Naive thymus-derived CD4-positive, alpha-beta T cell (primary cell): Measurements from ENCODE around the gene PARD3B. TPM values are rescaled to one million over a fixed set of nuclear protein-coding genes. Genes with fewer than 3 reads are reported as not detected.
A peak's percentile ranks its signal among the peaks of the same experiment; 100 is the strongest.

Source experiments
- ATAC-seq: fragments of 150-1000 bp; cut with Tn5 transposase; 2 replicates; pipeline ENCODE4 v1.10.0; 2021; ENCODE audit warnings: mild to moderate bottlenecking, moderate library complexity
- CTCF ChIA-PET: fragments of 350-600 bp; sonication (Branson Sonifier 250); formaldehyde crosslinking; loops from one replicate; lab custom pipeline; 2021; ENCODE audit warnings: antibody characterized with exemption; lab: Charles Lee
- POLR2A ChIA-PET: fragments of 350-600 bp; sonication (Branson Sonifier 250); formaldehyde crosslinking; loops from one replicate; lab custom pipeline; 2021; ENCODE audit warnings: antibody characterized with exemption, inconsistent platforms; lab: Charles Lee
- DNase-seq, 9 donors: peaks; one replicate each; pipeline versions ENCODE4 v3.0.0 to v3.0.0-alpha.2; 2020 to 2022; ENCODE audit warnings: mixed read lengths in 1 of 9
- H3K27ac ChIP-seq: one replicate; pipeline ENCODE4 v1.7.0; 2013; ENCODE audit warnings: mild to moderate bottlenecking, low read depth, low read length, moderate library complexity
- H3K27me3 ChIP-seq, 2 donors: one replicate each; pipeline ENCODE4 v1.7.0; 2013; ENCODE audit warnings: low read length in 2 of 2, mild to moderate bottlenecking in 2 of 2, moderate library complexity in 2 of 2; ENCODE audit not compliant: control insufficient read depth in 2 of 2, insufficient read depth in 2 of 2
- H3K36me3 ChIP-seq, 3 experiments: 1 replicate in 2 of 3; 2 replicates in 1 of 3; pipeline ENCODE4 v1.7.0; 2013; ENCODE audit warnings: low read length in 3 of 3, mild to moderate bottlenecking in 3 of 3, moderate library complexity in 1 of 3; ENCODE audit not compliant: insufficient read depth in 3 of 3, control insufficient read depth in 2 of 3
- H3K4me1 ChIP-seq, 2 donors: one replicate each; pipeline ENCODE4 v1.7.0; 2013; ENCODE audit warnings: low read length in 2 of 2, mild to moderate bottlenecking in 2 of 2, moderate library complexity in 1 of 2; ENCODE audit not compliant: control insufficient read depth in 2 of 2, insufficient read depth in 2 of 2
- H3K4me3 ChIP-seq: 2 replicates; pipeline ENCODE4 v1.7.0; 2013; ENCODE audit warnings: mild to moderate bottlenecking, low read length
- H3K9me3 ChIP-seq, 3 experiments: 1 replicate in 2 of 3; 2 replicates in 1 of 3; pipeline ENCODE4 v1.7.0; 2013; ENCODE audit warnings: low read length in 3 of 3; ENCODE audit not compliant: control insufficient read depth in 2 of 3
- H3K27ac Mint-ChIP-seq, 9 donors: one replicate each; pipeline ENCODE4 v1.8.0; 2020 to 2022; ENCODE audit warnings: mixed read lengths in 9 of 9, mild to moderate bottlenecking in 8 of 9, moderate library complexity in 5 of 9, inconsistent platforms in 2 of 9
- H3K27me3 Mint-ChIP-seq, 5 donors: one replicate each; pipeline ENCODE4 v1.8.0; 2021 to 2022; ENCODE audit warnings: mixed read lengths in 5 of 5, mild to moderate bottlenecking in 1 of 5
- H3K36me3 Mint-ChIP-seq, 5 donors: one replicate each; pipeline ENCODE4 v1.8.0; 2020 to 2022; ENCODE audit warnings: mixed read lengths in 5 of 5, mild to moderate bottlenecking in 3 of 5, inconsistent platforms in 1 of 5
- H3K4me1 Mint-ChIP-seq, 7 donors: one replicate each; pipeline ENCODE4 v1.8.0; 2020 to 2022; ENCODE audit warnings: mixed read lengths in 7 of 7, mild to moderate bottlenecking in 3 of 7, inconsistent platforms in 1 of 7
- H3K4me3 Mint-ChIP-seq, 10 donors: one replicate each; pipeline ENCODE4 v1.8.0; 2020 to 2022; ENCODE audit warnings: mild to moderate bottlenecking in 10 of 10, mixed read lengths in 10 of 10, moderate library complexity in 6 of 10, inconsistent platforms in 2 of 10
- H3K9me3 Mint-ChIP-seq, 11 donors: one replicate each; pipeline ENCODE4 v1.8.0; 2020 to 2022; ENCODE audit warnings: mixed read lengths in 11 of 11, mild to moderate bottlenecking in 4 of 11, inconsistent platforms in 1 of 11, moderate library complexity in 1 of 11
- intact Hi-C, 2 donors: fragments of 100-400 bp; cut with micrococcal nuclease; formaldehyde crosslinking; loops; one replicate each; pipeline ENCODE4 v1.15.1; 2023
- polyA plus RNA-seq, 2 donors: library from polyadenylated mRNA; unstranded; fragments of 300-500 nt; fragmentation: Illumina TruSeq; gene quantifications; one replicate each; pipeline ENCODE4 v1.2.3, GENCODE V29; 2021
- total RNA-seq, 6 experiments: library from RNA in 5 of 6; stranded (reverse) in 5 of 6; gene quantifications; 1 replicate in 5 of 6; 2 replicates in 1 of 6; pipeline ENCODE4 v1.2.3 and lab custom pipeline; 2021 to 2026

Gene PARD3B
- total and polyA plus RNA-seq, 7 experiments from 2014 or later: 0.22 to 4.0 (median 0.87) TPM

DNA sequence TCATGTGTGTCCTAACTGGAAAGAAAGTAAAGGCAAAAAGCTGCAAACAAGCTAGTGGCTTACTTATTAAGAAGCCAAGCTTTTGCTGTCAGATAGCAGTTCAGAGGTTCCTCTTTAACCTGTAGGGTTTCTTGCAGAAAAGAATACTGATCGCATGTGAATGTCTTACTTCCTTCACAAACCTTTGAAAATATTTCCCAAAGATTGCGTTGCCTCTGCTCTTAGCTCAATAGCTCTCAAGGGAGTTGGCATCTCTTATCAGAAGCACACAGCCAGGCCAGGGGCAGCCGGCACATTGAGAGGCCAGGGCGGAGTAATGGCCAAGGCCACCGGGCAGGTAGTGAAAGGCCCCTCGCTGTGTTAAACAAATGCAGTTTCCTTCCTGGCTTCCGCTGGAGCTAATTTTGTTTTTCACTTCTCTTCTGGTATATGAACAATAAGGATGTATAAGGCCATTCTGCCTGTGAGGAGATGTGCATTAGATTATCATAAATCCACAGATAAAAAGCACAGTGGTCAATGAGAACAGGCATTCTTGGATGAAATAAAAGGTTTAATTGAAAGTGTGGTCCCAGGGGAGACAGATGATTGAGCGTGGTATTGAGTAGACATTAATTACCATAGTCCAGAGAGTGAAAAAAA lies 594.7 kb downstream of the PARD3B start:
- intact Hi-C loops: no loop called here
- Mint-ChIP-seq H3K27ac (peak overlapping the region in 8 of 9 donors; percentile 34 to 85 (median 66)), H3K4me1 (peaks cover 2 to 16% (median 8%) of the 10 kb centered on the region in 7 donors), H3K36me3 (peaks cover 0 to 8% (median 0%) of the 10 kb centered on the region in 5 donors), H3K9me3 (peaks cover 0 to 13% (median 2%) of the 10 kb centered on the region in 11 donors), H3K4me3 (peak overlapping the region in 8 of 10 donors; percentile 1 to 76 (median 61)), H3K27me3 (peaks cover 0 to 4% (median 0%) of the 10 kb centered on the region in 5 donors)
- Histone ChIP-seq H3K36me3 (no peaks in the 10 kb centered on the region), H3K4me3 (no peak overlapping the region), H3K27ac (no peak overlapping the region), H3K27me3 (no peaks in the 10 kb centered on the region), H3K4me1 (no peaks in the 10 kb centered on the region), H3K9me3 (no peaks in the 10 kb centered on the region)
- DNase-seq (peak in 1 of 9 donors; percentile 5), ATAC-seq (no peak)
- ChIA-PET CTCF (interaction anchor here (0.7 to 0.9 kb wide), 3 partner anchors 12 to 300 kb away, joined by 3 to 4 read pairs (median 4); no protein-coding TSS in a partner anchor), POLR2A (interaction anchor here (0.8 to 1.1 kb wide), 2 partner anchors 8 to 10 kb away, joined by 3 read pairs; no protein-coding TSS in a partner anchor)

DNA sequence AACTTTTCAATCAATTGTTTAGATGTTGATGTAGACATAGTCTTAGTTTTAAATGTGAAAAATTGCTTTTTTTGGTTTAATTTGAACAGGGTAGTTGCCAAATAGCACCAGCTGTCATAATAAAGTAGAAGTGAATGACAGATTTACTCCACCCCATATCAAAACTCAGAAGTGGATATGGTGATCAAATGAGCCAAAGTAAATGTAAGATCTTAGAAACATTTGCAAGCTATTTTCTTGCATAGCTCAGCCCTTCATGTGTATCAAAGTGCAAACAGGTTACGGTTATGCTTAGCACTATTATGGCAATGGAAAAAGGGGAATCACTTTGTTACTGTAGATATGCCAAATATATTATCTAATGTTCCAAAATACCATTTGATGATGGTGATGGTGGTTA lies 596.1 kb downstream of the PARD3B start:
- H3K9me3 ChIP-seq: no peaks in the 10 kb centered on the region
- Mint-ChIP-seq H3K4me1 (peaks cover 2 to 9% (median 8%) of the 10 kb centered on the region in 7 donors), H3K27me3 (peaks cover 0 to 13% (median 0%) of the 10 kb centered on the region in 5 donors), H3K9me3 (peaks cover 0 to 11% (median 2%) of the 10 kb centered on the region in 11 donors), H3K4me3 (no peak overlapping the region), H3K27ac (no peak overlapping the region), H3K36me3 (peaks cover 0 to 8% (median 0%) of the 10 kb centered on the region in 5 donors)
- CTCF ChIA-PET: interaction anchor here (1.1 kb wide), 2 partner anchors 107 to 534 kb away, joined by 3 to 5 read pairs; no protein-coding TSS in a partner anchor
- no peak overlapping the region for H3K27ac ChIP-seq
- H3K36me3 ChIP-seq: no peaks in the 10 kb centered on the region
- H3K4me1 ChIP-seq: no peaks in the 10 kb centered on the region
- no peaks in the 10 kb centered on the region for H3K27me3 ChIP-seq
- POLR2A ChIA-PET: no interaction called here
- no peak overlapping the region for H3K4me3 ChIP-seq
- ATAC-seq: no peak
- intact Hi-C loops: no loop called here
- DNase-seq: no peak

DNA sequence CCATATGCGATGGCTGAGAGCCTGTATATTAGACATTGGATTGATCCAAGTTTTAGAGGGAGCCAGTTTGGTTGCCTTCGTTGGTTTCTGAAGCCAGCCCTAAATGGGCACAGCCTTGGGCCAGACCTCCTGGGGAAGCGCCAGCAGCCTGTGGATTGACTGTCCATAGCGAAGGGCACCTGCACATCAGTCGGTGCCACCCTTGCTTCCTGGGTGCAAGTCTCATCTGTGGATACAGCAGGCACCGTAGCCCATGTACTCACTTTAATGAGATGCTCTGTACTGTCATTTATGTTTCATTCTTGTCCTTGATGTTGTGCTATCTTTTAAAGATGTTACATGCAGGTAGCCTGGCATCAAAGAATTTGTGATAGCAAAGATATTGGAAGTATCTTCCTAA lies 600.6 kb downstream of the PARD3B start:
- no peak overlapping the region for H3K4me3 Mint-ChIP-seq
- Histone ChIP-seq H3K9me3 (no peaks in the 10 kb centered on the region), H3K4me1 (no peaks in the 10 kb centered on the region), H3K27me3 (no peaks in the 10 kb centered on the region), H3K27ac (no peak overlapping the region), H3K36me3 (no peaks in the 10 kb centered on the region), H3K4me3 (no peak overlapping the region)
- no peak for ATAC-seq
- no peak overlapping the region for H3K27ac Mint-ChIP-seq
- intact Hi-C loops: no loop called here
- ChIA-PET CTCF (no interaction called here), POLR2A (no interaction called here)
- peaks cover 0 to 13% (median 0%) of the 10 kb centered on the region in 5 donors for H3K27me3 Mint-ChIP-seq
- H3K36me3 Mint-ChIP-seq: no peaks in the 10 kb centered on the region
- H3K4me1 Mint-ChIP-seq: no peaks in the 10 kb centered on the region
- peaks cover 0 to 7% (median 2%) of the 10 kb centered on the region in 11 donors for H3K9me3 Mint-ChIP-seq
- DNase-seq: no peak

DNA sequence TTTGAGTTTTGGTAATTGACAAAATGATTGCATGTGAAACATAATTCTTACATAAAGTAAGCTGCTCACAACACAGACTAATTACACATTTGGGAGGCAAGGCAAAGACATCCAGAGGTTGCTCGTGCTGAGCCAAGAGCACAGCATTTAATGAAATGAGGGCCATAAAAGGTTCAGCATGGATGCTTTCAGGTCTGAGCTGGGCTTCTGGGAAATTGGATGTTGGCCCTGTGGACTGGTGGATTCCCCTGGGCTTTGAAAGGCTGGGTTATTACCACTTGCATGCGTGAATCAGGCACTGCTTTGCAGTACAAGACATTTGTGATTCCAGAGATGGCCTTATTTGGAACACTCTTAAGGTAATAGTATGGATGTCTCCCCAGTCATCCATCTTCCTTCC lies 603.5 kb downstream of the PARD3B start:
- Mint-ChIP-seq H3K36me3 (peaks cover 0 to 7% (median 0%) of the 10 kb centered on the region in 5 donors), H3K9me3 (peaks cover 0 to 20% (median 5%) of the 10 kb centered on the region in 11 donors), H3K4me1 (no peaks in the 10 kb centered on the region), H3K4me3 (no peak overlapping the region), H3K27ac (no peak overlapping the region), H3K27me3 (peaks cover 0 to 13% (median 0%) of the 10 kb centered on the region in 5 donors)
- intact Hi-C loops: no loop called here
- CTCF ChIA-PET: no interaction called here
- Histone ChIP-seq H3K36me3 (no peaks in the 10 kb centered on the region), H3K27me3 (no peaks in the 10 kb centered on the region), H3K27ac (no peak overlapping the region), H3K4me1 (no peaks in the 10 kb centered on the region), H3K4me3 (no peak overlapping the region), H3K9me3 (no peaks in the 10 kb centered on the region)
- ATAC-seq (no peak), DNase-seq (no peak)
- POLR2A ChIA-PET: interaction anchor here (0.9 kb wide), 1 partner anchor 9 kb away, joined by 3 read pairs; no protein-coding TSS in a partner anchor

DNA sequence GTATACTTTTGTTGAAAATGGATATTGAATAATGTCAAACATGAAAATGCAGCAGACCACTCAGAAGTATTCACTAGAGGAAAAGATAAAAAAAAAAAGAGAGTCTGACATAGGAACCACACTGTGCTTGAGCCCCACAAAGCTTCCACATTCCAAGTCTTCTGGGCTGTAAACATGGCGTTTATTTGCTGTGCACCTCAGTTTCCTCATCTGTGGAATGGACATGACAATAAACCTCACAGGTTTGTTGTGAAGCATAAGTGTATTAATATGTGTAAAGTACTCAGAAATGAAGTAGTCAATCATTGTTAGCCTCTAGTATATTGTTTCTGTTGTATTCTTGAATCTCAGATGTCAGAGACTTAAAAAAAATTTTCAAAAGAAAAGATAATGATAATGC lies 611.2 kb downstream of the PARD3B start:
- Histone ChIP-seq H3K27me3 (no peaks in the 10 kb centered on the region), H3K36me3 (no peaks in the 10 kb centered on the region), H3K27ac (no peak overlapping the region), H3K4me1 (no peaks in the 10 kb centered on the region), H3K4me3 (no peak overlapping the region), H3K9me3 (no peaks in the 10 kb centered on the region)
- no peak overlapping the region for H3K27ac Mint-ChIP-seq
- DNase-seq (no peak), ATAC-seq (no peak)
- ChIA-PET POLR2A (no interaction called here), CTCF (no interaction called here)
- H3K4me3 Mint-ChIP-seq: no peak overlapping the region
- H3K9me3 Mint-ChIP-seq: peaks cover 0 to 25% (median 0%) of the 10 kb centered on the region in 11 donors
- peaks cover 0 to 6% (median 0%) of the 10 kb centered on the region in 5 donors for H3K27me3 Mint-ChIP-seq
- intact Hi-C loops: no loop called here
- peaks cover 0 to 11% (median 0%) of the 10 kb centered on the region in 5 donors for H3K36me3 Mint-ChIP-seq
- H3K4me1 Mint-ChIP-seq: peaks cover 0 to 9% (median 0%) of the 10 kb centered on the region in 7 donors

DNA sequence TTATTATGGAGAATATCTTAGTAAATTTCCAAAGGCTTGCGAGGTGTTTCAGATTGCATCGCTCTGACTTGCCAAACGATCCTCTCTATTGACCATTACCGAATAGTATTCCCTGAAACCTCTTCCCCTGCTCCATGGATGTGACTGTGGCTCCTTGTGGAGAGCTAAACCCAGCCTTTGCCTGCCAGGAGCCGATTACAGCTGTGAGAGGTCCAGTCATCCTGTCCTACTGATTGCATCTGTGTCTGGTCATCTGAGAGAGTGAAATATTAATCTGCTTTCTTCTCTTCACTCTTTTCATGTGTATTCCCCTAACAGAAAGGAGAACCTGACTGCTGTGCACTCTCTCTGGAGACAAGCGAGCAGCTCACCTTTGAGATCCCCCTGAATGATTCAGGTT lies 613.1 kb downstream of the PARD3B start:
- no peak for DNase-seq
- Histone ChIP-seq H3K36me3 (no peaks in the 10 kb centered on the region), H3K4me1 (no peaks in the 10 kb centered on the region), H3K27ac (no peak overlapping the region), H3K4me3 (no peak overlapping the region), H3K27me3 (no peaks in the 10 kb centered on the region), H3K9me3 (no peaks in the 10 kb centered on the region)
- ChIA-PET POLR2A (no interaction called here), CTCF (no interaction called here)
- peaks cover 0 to 9% (median 0%) of the 10 kb centered on the region in 5 donors for H3K27me3 Mint-ChIP-seq
- no peak for ATAC-seq
- H3K36me3 Mint-ChIP-seq: peaks cover 0 to 6% (median 0%) of the 10 kb centered on the region in 5 donors
- no peak overlapping the region for H3K4me3 Mint-ChIP-seq
- peaks cover 0 to 13% (median 0%) of the 10 kb centered on the region in 11 donors for H3K9me3 Mint-ChIP-seq
- peak overlapping the region in 1 of 9 donors; percentile 10 for H3K27ac Mint-ChIP-seq
- H3K4me1 Mint-ChIP-seq: peaks cover 4 to 10% (median 5%) of the 10 kb centered on the region in 7 donors
- intact Hi-C loops: no loop called here
